CD4-positive, alpha-beta T cell (primary cell): ENCODE measurements around the gene DLG5. TPM values are rescaled to one million over a fixed set of nuclear protein-coding genes. Genes with fewer than 3 reads are reported as not detected.
A peak's percentile ranks its signal among the peaks of the same experiment; 100 is the strongest.

Source experiments
- ATAC-seq: fragments of 200-7000 bp; cut with Tn5 transposase; one replicate; pipeline ENCODE4 v1.10.0; 2022; ENCODE audit warnings: mild to moderate bottlenecking; ENCODE audit not compliant: poor library complexity
- CTCF ChIA-PET: fragments of 350-600 bp; sonication (Branson Sonifier 250); formaldehyde crosslinking; loops from one replicate; lab custom pipeline; 2021; ENCODE audit warnings: antibody characterized with exemption, inconsistent platforms; lab: Charles Lee
- POLR2A ChIA-PET: fragments of 350-600 bp; sonication (Branson Sonifier 250); formaldehyde crosslinking; loops from one replicate; lab custom pipeline; 2021; ENCODE audit warnings: antibody characterized with exemption, inconsistent platforms; lab: Charles Lee
- DNase-seq, 14 experiments: peaks; one replicate each; pipeline ENCODE4 v3.0.0-alpha.2; 2013 to 2020; ENCODE audit warnings: mixed read lengths in 2 of 14
- H3K27ac ChIP-seq, 2 donors: one replicate each; pipeline versions ENCODE4 v1.5.1 to v1.7.0; 2013; ENCODE audit warnings: low read length in 2 of 2, low read depth in 1 of 2, mild to moderate bottlenecking in 1 of 2
- H3K27me3 ChIP-seq, 2 experiments: 1 replicate in 1 of 2; 2 replicates in 1 of 2; pipeline versions ENCODE4 v1.6.1 to v1.7.0; 2013; ENCODE audit warnings: low read length in 2 of 2, control low read depth in 1 of 2, mild to moderate bottlenecking in 1 of 2, moderate library complexity in 1 of 2; ENCODE audit not compliant: insufficient read depth in 2 of 2, control insufficient read depth in 1 of 2
- H3K36me3 ChIP-seq: one replicate; pipeline ENCODE4 v1.6.1; 2013; ENCODE audit warnings: low read length, control low read depth; ENCODE audit not compliant: insufficient read depth
- H3K4me1 ChIP-seq: one replicate; pipeline ENCODE4 v1.6.1; 2013; ENCODE audit warnings: low read length, control low read depth; ENCODE audit not compliant: insufficient read depth
- H3K4me3 ChIP-seq: one replicate; pipeline ENCODE4 v1.5.1; 2013; ENCODE audit warnings: mild to moderate bottlenecking, low read length, moderate library complexity
- H3K9me3 ChIP-seq, 2 experiments: 1 replicate in 1 of 2; 2 replicates in 1 of 2; pipeline versions ENCODE4 v1.6.1 to v1.7.0; 2013; ENCODE audit warnings: low read length in 2 of 2, mild to moderate bottlenecking in 2 of 2, control low read depth in 1 of 2, moderate library complexity in 1 of 2; ENCODE audit not compliant: control insufficient read depth in 1 of 2, insufficient read depth in 1 of 2
- H3K27ac Mint-ChIP-seq: one replicate; pipeline ENCODE4 v1.8.0; 2020; ENCODE audit warnings: mixed read lengths
- H3K27me3 Mint-ChIP-seq: one replicate; pipeline ENCODE4 v1.8.0; 2021; ENCODE audit warnings: mixed read lengths
- H3K36me3 Mint-ChIP-seq: one replicate; pipeline ENCODE4 v1.8.0; 2021; ENCODE audit warnings: low read depth, mixed read lengths
- H3K4me1 Mint-ChIP-seq: one replicate; pipeline ENCODE4 v1.8.0; 2021; ENCODE audit warnings: low read depth, mixed read lengths
- H3K4me3 Mint-ChIP-seq: one replicate; pipeline ENCODE4 v1.8.0; 2020; ENCODE audit warnings: mild to moderate bottlenecking, mixed read lengths
- H3K9me3 Mint-ChIP-seq: one replicate; pipeline ENCODE4 v1.8.0; 2020; ENCODE audit warnings: mixed read lengths
- CTCF ChIP-seq: fragments of 200-600 bp; IDR thresholded peaks from one replicate; pipeline ENCODE4 v1.8.0; 2022; ENCODE audit warnings: antibody characterized with exemption, mild to moderate bottlenecking
- intact Hi-C, 2 experiments: fragments of 100-400 bp; cut with DNase I in 1 of 2; cut with micrococcal nuclease in 1 of 2; formaldehyde crosslinking; loops; one replicate each; pipeline versions ENCODE4 v1.15.1 to v1.9.0; 2023 to 2025; cut with DNase I, micrococcal nuclease
- total RNA-seq, 174 experiments: library from RNA in 2 of 174; stranded (reverse) in 2 of 174; gene quantifications; one replicate each; pipeline ENCODE4 v1.2.3 and lab custom pipeline; 2021 to 2026

The DLG5 gene
- total RNA-seq, 2 experiments from 2014 or later, result 7.1 to 7.4 TPM

- H3K4me3 ChIP-seq, result no peak overlapping the region
- no peaks in the 10 kb centered on the region for H3K9me3 ChIP-seq
- ChIA-PET POLR2A (interaction anchor here (0.6 to 0.9 kb wide), 2 partner anchors 8 to 9 kb away, joined by 3 to 5 read pairs; no protein-coding TSS in a partner anchor), CTCF (interaction anchor here (1.2 kb wide), 1 partner anchor 11 kb away, joined by 4 read pairs; no protein-coding TSS in a partner anchor)
- no peak for ATAC-seq
- DNase-seq, result no peak
- no peaks in the 10 kb centered on the region for H3K36me3 Mint-ChIP-seq
- H3K27ac Mint-ChIP-seq, result peak overlapping the region; percentile 90
- peak overlapping the region; percentile 18 to 88 for H3K27ac ChIP-seq
- H3K4me1 ChIP-seq, result peaks cover 63% of the 10 kb centered on the region
- no peaks in the 10 kb centered on the region for H3K9me3 Mint-ChIP-seq
- no peak for TF ChIP-seq CTCF
- H3K4me1 Mint-ChIP-seq, result peaks cover 39% of the 10 kb centered on the region
- H3K27me3 ChIP-seq, result no peaks in the 10 kb centered on the region
- no peaks in the 10 kb centered on the region for H3K36me3 ChIP-seq
- H3K27me3 Mint-ChIP-seq, result no peaks in the 10 kb centered on the region
- no peak overlapping the region for H3K4me3 Mint-ChIP-seq
- intact Hi-C loops, result loop anchor here in 1 of 2 experiments (2.0 kb wide), 1 partner anchor 35 kb away; no protein-coding TSS in a partner anchor
These were observed 90.9 kb downstream of the DLG5 start for GRCh38 chr10:77835669-77836086.

- Histone ChIP-seq H3K4me1 (peaks cover 63% of the 10 kb centered on the region), H3K4me3 (no peak overlapping the region), H3K36me3 (no peaks in the 10 kb centered on the region), H3K9me3 (no peaks in the 10 kb centered on the region), H3K27ac (peak overlapping the region in 1 of 2 donors; percentile 88), H3K27me3 (no peaks in the 10 kb centered on the region)
- CTCF ChIA-PET, result no interaction called here
- no peak for TF ChIP-seq CTCF
- DNase-seq (no peak), ATAC-seq (no peak)
- Mint-ChIP-seq H3K36me3 (no peaks in the 10 kb centered on the region), H3K9me3 (no peaks in the 10 kb centered on the region), H3K27me3 (no peaks in the 10 kb centered on the region), H3K4me3 (no peak overlapping the region), H3K27ac (peak overlapping the region; percentile 90), H3K4me1 (peaks cover 39% of the 10 kb centered on the region)
- POLR2A ChIA-PET, result interaction anchor here (0.6 kb wide), 1 partner anchor 7 kb away, joined by 3 read pairs; no protein-coding TSS in a partner anchor
- intact Hi-C loops, result no loop called here
These were observed 91.4 kb downstream of the DLG5 start for GRCh38 chr10:77834943-77835668.

GRCh38 chr10:77834540-77834939 lies 92.0 kb downstream of the DLG5 start:
- H3K9me3 ChIP-seq, result no peaks in the 10 kb centered on the region
- ATAC-seq (no peak), DNase-seq (no peak)
- intact Hi-C loops, result no loop called here
- Mint-ChIP-seq H3K9me3 (no peaks in the 10 kb centered on the region), H3K4me3 (no peak overlapping the region), H3K4me1 (peaks cover 39% of the 10 kb centered on the region), H3K36me3 (no peaks in the 10 kb centered on the region), H3K27ac (peak overlapping the region; percentile 90), H3K27me3 (no peaks in the 10 kb centered on the region)
- CTCF ChIA-PET, result no interaction called here
- POLR2A ChIA-PET, result no interaction called here
- TF ChIP-seq CTCF, result no peak
- H3K4me1 ChIP-seq, result peaks cover 63% of the 10 kb centered on the region
- H3K36me3 ChIP-seq, result no peaks in the 10 kb centered on the region
- H3K4me3 ChIP-seq, result no peak overlapping the region
- peak overlapping the region in 1 of 2 donors; percentile 88 for H3K27ac ChIP-seq
- H3K27me3 ChIP-seq, result no peaks in the 10 kb centered on the region
